HCT116 (cell line): ENCODE results near the gene PEX11B. TPM values are rescaled to one million over a fixed set of nuclear protein-coding genes. Genes with fewer than 3 reads are reported as not detected.

Experiments used
- ATAC-seq: fragments of 200-7000 bp; cut with Tn5 transposase; 2 replicates; pipeline ENCODE4 v1.9.1; 2020; ENCODE audit warnings: mild to moderate bottlenecking, moderate library complexity
- BruUV-seq: library from RNA; stranded (reverse); fragments of 400-500 nt; replicated peaks from 2 replicates; lab custom pipeline; 2021; lab: Mats Ljungman, UMichigan
- CTCF ChIA-PET: fragments of 300-600 bp; sonication (Branson Sonifier 250); formaldehyde crosslinking; loops from one replicate; lab custom pipeline; 2021; ENCODE audit warnings: antibody characterized with exemption; lab: Charles Lee
- POLR2A ChIA-PET: fragments of 300-600, 350-600 bp; sonication (Branson Sonifier 250); formaldehyde crosslinking; loops from one replicate; lab custom pipeline; 2021; ENCODE audit warnings: antibody characterized with exemption; lab: Charles Lee
- RAD21 ChIA-PET, 2 experiments: fragments of 300-600 bp; sonication (Branson Sonifier 250); formaldehyde crosslinking; loops; one replicate each; lab custom pipeline; 2023; ENCODE audit warnings: low total read pairs in 2 of 2; ENCODE audit not compliant: uncharacterized antibody in 2 of 2, unreplicated experiment in 2 of 2, low non-redundant PET in 1 of 2; lab: Charles Lee
- DNase-seq: peaks from one replicate; pipeline ENCODE4 v3.0.0-alpha.2; 2010; ENCODE audit warnings: low read depth, low spot score
- H2AFZ ChIP-seq: fragments of 200-600 bp; shearing (Covaris generic), sonication (generic); 2 replicates; pipeline ENCODE4 v1.6.1; 2017; ENCODE audit warnings: low read depth, mixed run types, mixed read lengths, antibody characterized with exemption, low read length; ENCODE audit not compliant: poor library complexity, severe bottlenecking
- H3K27ac ChIP-seq: 2 replicates; pipeline ENCODE4 v1.5.1; 2012; ENCODE audit warnings: low read depth, low read length
- H3K27me3 ChIP-seq: fragments of 200-600 bp; sonication (generic); 2 replicates; pipeline ENCODE4 v1.6.1; 2016; ENCODE audit warnings: mixed run types, low read length, mixed read lengths; ENCODE audit not compliant: insufficient read depth
- H3K36me3 ChIP-seq, 2 experiments: fragments of 200-500 bp in 1 of 2; fragments of 200-600 bp in 1 of 2; sonication (Bioruptor generic) in 1 of 2; sonication (generic) in 1 of 2; 2 replicates each; pipeline versions ENCODE4 v1.5.1 to v1.6.1; 2014 to 2016; ENCODE audit warnings: low read length in 2 of 2, inconsistent platforms in 1 of 2, mixed read lengths in 1 of 2, mixed run types in 1 of 2; ENCODE audit not compliant: insufficient read depth in 2 of 2, control insufficient read depth in 1 of 2
- H3K4me1 ChIP-seq, 2 experiments: fragments of 200-600 bp in 1 of 2; sonication (generic) in 1 of 2; 2 replicates each; pipeline versions ENCODE4 v1.5.1 to v1.6.1; 2012 to 2017; ENCODE audit warnings: low read length in 2 of 2, inconsistent platforms in 1 of 2, mild to moderate bottlenecking in 1 of 2, mixed read lengths in 1 of 2, mixed run types in 1 of 2, moderate library complexity in 1 of 2; ENCODE audit not compliant: insufficient read depth in 2 of 2, control insufficient read depth in 1 of 2
- H3K4me2 ChIP-seq: fragments of 200-600 bp; sonication (generic); 2 replicates; pipeline ENCODE4 v1.6.1; 2017; ENCODE audit warnings: mixed run types, low read length, mixed read lengths
- H3K4me3 ChIP-seq, 2 experiments: fragments of 200-600 bp in 1 of 2; sonication (generic) in 1 of 2; replicated peaks in 1 of 2; 2 replicates each; pipeline ENCODE4 v1.5.1; 2011 to 2016; ENCODE audit warnings: low read length in 2 of 2, control low read depth in 1 of 2, low read depth in 1 of 2, mild to moderate bottlenecking in 1 of 2, mixed read lengths in 1 of 2, mixed run types in 1 of 2
- H3K79me2 ChIP-seq: fragments of 200-600 bp; sonication (generic); 2 replicates; pipeline ENCODE4 v1.6.1; 2017; ENCODE audit warnings: mild to moderate bottlenecking, mixed run types, low read length, moderate library complexity, mixed read lengths; ENCODE audit not compliant: insufficient read depth
- H3K9ac ChIP-seq: fragments of 200-600 bp; sonication (generic); 2 replicates; pipeline ENCODE4 v1.6.1; 2016; ENCODE audit warnings: low read length, mixed read lengths
- H3K9me2 ChIP-seq: fragments of 200-600 bp; sonication (generic), shearing (Covaris generic); 2 replicates; pipeline ENCODE4 v1.6.1; 2017; ENCODE audit warnings: mixed run types, mild to moderate bottlenecking, moderate library complexity; ENCODE audit not compliant: insufficient read depth
- H3K9me3 ChIP-seq, 2 experiments: fragments of 200-500 bp in 1 of 2; fragments of 200-600 bp in 1 of 2; sonication (Bioruptor generic) in 1 of 2; sonication (generic) in 1 of 2; 2 replicates each; pipeline ENCODE4 v1.6.1; 2014 to 2017; ENCODE audit warnings: low read length in 2 of 2, mixed read lengths in 2 of 2, inconsistent platforms in 1 of 2, low read depth in 1 of 2, mild to moderate bottlenecking in 1 of 2, mixed run types in 1 of 2, moderate library complexity in 1 of 2; ENCODE audit not compliant: control insufficient read depth in 1 of 2, insufficient read depth in 1 of 2
- H4K20me1 ChIP-seq: fragments of 200-600 bp; sonication (generic), shearing (Covaris generic); 2 replicates; pipeline ENCODE4 v1.6.1; 2017; ENCODE audit warnings: mixed run types, mild to moderate bottlenecking, moderate library complexity; ENCODE audit not compliant: insufficient read depth
- RAD21 ChIP-seq: IDR thresholded peaks from 2 replicates; pipeline ENCODE4 v1.6.1; 2012; ENCODE audit warnings: low read depth, mild to moderate bottlenecking
- YY1 ChIP-seq: IDR thresholded peaks from 2 replicates; pipeline ENCODE4 v1.6.1; 2011; ENCODE audit warnings: low read length, low read depth, moderate library complexity, mild to moderate bottlenecking; ENCODE audit not compliant: insufficient replicate concordance; ENCODE audit errors: extremely low read depth
- ZNF274 ChIP-seq: fragments of 200-500 bp; sonication (Bioruptor generic); IDR thresholded peaks from 2 replicates; pipeline ENCODE4 v1.6.1; 2014; ENCODE audit warnings: mild to moderate bottlenecking, low read depth, low read length, inconsistent platforms
- intact Hi-C: fragments of 100-400 bp; cut with micrococcal nuclease; formaldehyde crosslinking; loops from 2 replicates; pipeline ENCODE4 v1.10.0; 2022
- total RNA-seq: library from RNA; stranded (reverse); gene quantifications from one replicate; pipeline ENCODE4 v1.2.1, GENCODE V29; 2021; ENCODE audit not compliant: unreplicated experiment
- TF ChIP-seq, protein P1 (sequence below): IDR thresholded peaks from 2 replicates; pipeline ENCODE4 v1.6.1; 2012
- TF ChIP-seq, protein P2 (sequence below): IDR thresholded peaks from 2 replicates; pipeline ENCODE4 v1.6.1; 2012; ENCODE audit warnings: low read depth

PEX11B gene
- total RNA-seq, 1 experiment from 2014 or later: 20.9 TPM

DNA sequence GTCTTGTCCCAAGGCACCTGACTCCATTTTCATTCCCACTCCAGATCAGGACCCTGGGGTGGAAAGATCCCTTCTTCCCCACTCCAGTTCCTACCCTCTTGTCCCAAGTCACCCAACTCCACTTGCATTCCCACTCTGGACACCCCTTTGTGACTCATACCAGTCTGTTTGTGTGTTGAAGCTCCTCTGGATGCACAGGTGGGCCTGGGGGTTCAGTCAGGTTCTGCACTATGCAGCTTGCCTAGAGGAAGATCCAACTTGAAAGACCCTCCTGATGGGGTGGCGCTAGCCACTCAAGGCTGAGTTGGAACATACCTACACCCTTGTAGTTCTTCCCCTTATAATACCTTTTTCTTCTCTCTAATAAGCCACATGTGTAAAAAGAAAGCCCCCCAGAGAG, 23.0 kb downstream of the PEX11B start:
- no peak for ATAC-seq
- Histone ChIP-seq H4K20me1 (no peaks in the 10 kb centered on the region), H2AFZ (no peak overlapping the region), H3K4me3 (no peak overlapping the region), H3K36me3 (no peaks in the 10 kb centered on the region), H3K27ac (no peak overlapping the region)
- RAD21 ChIA-PET: no interaction called here
- intact Hi-C loops: no loop called here
- TF ChIP-seq, protein P1, sequence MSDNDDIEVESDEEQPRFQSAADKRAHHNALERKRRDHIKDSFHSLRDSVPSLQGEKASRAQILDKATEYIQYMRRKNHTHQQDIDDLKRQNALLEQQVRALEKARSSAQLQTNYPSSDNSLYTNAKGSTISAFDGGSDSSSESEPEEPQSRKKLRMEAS: no peak
- TF ChIP-seq, protein P2, sequence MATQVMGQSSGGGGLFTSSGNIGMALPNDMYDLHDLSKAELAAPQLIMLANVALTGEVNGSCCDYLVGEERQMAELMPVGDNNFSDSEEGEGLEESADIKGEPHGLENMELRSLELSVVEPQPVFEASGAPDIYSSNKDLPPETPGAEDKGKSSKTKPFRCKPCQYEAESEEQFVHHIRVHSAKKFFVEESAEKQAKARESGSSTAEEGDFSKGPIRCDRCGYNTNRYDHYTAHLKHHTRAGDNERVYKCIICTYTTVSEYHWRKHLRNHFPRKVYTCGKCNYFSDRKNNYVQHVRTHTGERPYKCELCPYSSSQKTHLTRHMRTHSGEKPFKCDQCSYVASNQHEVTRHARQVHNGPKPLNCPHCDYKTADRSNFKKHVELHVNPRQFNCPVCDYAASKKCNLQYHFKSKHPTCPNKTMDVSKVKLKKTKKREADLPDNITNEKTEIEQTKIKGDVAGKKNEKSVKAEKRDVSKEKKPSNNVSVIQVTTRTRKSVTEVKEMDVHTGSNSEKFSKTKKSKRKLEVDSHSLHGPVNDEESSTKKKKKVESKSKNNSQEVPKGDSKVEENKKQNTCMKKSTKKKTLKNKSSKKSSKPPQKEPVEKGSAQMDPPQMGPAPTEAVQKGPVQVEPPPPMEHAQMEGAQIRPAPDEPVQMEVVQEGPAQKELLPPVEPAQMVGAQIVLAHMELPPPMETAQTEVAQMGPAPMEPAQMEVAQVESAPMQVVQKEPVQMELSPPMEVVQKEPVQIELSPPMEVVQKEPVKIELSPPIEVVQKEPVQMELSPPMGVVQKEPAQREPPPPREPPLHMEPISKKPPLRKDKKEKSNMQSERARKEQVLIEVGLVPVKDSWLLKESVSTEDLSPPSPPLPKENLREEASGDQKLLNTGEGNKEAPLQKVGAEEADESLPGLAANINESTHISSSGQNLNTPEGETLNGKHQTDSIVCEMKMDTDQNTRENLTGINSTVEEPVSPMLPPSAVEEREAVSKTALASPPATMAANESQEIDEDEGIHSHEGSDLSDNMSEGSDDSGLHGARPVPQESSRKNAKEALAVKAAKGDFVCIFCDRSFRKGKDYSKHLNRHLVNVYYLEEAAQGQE: no peak
- TF ChIP-seq ZNF274 (no peak), RAD21 (no peak), YY1 (no peak)
- TF ChIP-seq, all 23 proteins: peak for 0
- H3K79me2 ChIP-seq: no peaks in the 10 kb centered on the region
- POLR2A ChIA-PET: interaction anchor here (1.0 kb wide), 1 partner anchor 32 kb away, joined by 3 read pairs; the partner anchor contains the start of gene RBM8A
- no peaks in the 10 kb centered on the region for H3K9me3 ChIP-seq
- H3K9ac ChIP-seq: no peak overlapping the region
- BruUV-seq: no TSS peak
- no peaks in the 10 kb centered on the region for H3K9me2 ChIP-seq
- no peak overlapping the region for H3K4me2 ChIP-seq
- no peaks in the 10 kb centered on the region for H3K27me3 ChIP-seq
- H3K4me1 ChIP-seq: peaks cover 27 to 28% of the 10 kb centered on the region in 2 experiments
- DNase-seq: no peak
- CTCF ChIA-PET: no interaction called here
